Stimulated activated CD8-positive, alpha-beta memory T cell treated with anti-CD3 and anti-CD28 coated beads, Interleukin-15, amount 100 ng/mL, for 24 hours (primary cell): ENCODE data around the gene COL27A1.

Experiments used
- DNase-seq: peaks from one replicate; pipeline ENCODE4 v3.0.0-alpha.2; 2020; ENCODE audit warnings: low read depth

COL27A1 gene

DNA sequence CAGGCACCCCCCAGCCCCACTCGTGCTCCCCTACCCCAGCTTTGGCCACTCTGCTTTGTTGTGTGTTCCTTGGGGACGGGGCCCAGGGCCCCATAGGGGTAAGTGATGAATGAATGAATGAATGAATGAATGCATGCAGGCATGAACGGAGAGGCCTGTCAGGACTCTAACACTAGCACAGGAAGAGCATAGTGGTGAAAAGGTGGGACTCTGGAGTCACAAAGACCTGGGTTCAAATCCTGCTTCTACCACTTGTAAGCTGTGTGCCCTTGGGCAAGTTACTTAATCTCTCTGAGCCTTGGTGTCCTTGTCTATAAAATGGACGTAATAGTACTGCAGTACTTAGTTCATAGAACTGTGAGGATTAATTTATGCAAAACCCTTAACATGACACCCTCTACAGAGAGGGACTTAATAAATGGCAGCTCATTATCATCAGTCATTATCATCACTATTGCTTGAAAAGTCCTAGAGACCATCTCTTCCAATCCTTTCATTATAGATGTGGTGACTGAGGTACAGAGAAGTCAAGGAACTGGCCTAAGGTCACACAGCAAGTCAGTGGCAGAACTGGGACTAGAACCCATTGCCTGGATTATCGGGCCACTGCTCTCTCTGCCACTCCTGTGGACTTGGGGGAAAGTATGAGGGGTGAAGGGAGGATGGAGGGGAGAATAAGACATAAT lies 187.6 kb downstream of the COL27A1 start:
- DNase-seq = no peak

DNA sequence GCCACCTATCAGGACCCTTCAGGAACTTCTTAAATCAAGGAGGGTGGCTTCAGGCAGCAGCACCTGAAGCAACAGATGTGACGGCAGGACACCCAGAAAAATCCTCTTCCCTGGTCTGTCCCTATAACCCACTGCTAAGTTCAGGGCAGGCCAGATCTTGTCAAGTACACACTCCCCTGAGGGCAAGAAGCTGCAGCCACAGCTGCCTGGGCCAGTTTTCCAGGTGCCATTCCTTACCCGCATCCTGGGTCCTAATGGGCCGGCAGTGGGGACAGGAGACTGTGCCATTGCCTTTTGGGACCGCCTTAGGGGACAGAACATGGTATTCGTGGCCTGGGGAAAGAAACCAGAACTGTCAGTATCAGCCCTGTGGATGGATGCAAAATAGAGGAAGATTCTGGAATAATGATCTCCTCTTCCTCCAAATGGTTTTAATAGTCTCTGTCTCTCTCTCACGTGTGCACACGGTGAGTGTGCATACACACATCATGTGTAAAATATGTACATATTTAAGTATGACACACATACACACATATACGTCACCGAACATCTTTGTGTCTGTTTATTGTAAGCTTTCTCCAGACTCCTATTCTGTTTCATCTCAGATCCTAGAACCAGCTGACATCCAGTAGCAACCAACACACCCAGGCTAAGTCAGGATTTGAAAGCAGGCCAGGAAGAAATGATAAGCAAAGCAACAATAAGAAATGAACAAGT lies 188.3 kb downstream of the COL27A1 start:
- DNase-seq = no peak

GRCh38 chr9:114344188-114344566 lies 188.8 kb downstream of the COL27A1 start:
- no peak for DNase-seq

DNA sequence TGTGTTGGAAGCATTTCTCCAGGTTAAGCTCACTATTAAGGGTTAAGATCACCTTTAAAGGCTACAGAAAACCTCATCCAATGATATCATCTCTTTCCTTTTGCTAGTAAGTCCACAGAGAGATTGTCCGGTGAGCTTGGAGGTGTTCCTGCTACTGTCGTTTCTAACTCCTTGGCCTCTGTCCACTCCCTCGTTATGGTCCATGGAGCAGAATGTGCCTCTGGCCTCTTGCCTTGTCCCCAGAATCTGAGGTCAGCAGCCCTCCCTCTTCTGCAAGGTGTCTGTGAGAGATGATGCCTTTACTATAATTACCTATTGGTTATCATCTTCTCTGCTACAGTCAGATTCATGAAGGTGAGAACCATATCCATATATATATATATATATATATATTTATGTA lies 189.4 kb downstream of the COL27A1 start:
- DNase-seq = no peak

- no peak for DNase-seq
Measured at GRCh38 chr9:114345493-114346065, 190.2 kb downstream of the COL27A1 start.

DNA sequence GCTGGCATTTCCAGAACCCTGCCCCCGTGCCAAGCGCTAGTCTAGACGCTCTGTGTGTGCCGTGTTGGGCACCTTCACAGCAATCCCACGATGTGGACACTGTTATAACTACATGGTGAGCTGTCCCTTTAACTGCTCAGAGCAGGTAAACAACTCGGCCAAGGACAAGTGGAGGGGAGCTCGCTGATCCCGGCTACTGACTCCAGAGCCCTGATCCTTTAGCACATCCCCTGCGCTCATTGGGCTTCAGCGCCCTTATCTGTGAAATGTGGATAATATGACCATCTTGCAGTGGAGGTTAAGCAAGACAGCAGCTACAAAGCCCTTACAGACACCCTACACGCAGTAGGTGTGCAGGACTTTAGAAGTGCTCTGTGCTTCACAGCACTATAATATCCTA lies 190.8 kb downstream of the COL27A1 start:
- DNase-seq = no peak

GRCh38 chr9:114347675-114348074 lies 192.3 kb downstream of the COL27A1 start:
- DNase-seq = no peak

GRCh38 chr9:114348261-114348905 lies 193.0 kb downstream of the COL27A1 start:
- DNase-seq = no peak

DNA sequence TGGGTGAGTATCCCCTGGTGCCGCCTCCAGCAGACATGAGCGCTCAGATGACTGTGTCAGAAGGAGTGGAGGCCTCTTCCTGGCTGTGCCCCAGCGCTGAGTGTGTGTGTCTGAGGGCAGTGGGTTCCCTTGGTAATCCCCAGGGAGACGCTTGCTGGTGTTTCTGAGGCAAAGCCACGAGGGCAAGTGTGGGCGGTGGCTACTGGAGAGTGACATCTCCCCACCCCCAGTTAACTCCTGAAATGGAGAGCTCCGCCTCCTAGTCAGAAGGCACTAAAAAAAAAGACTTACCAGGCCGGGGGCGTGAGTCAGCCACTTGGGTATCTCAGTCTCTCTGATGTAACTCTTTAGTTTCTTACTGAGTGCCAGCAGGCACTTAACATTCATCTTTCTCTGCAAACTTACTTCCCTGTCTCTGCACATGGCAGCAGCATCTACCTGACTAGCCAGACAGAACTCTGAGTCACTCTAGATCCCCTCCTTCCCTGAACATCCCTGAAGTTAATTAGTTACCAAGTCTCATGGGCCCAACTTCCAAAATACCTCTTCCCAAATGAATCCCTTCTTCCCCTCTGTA lies 193.7 kb downstream of the COL27A1 start:
- peak; percentile 61 for DNase-seq

GRCh38 chr9:114349713-114350480 lies 194.6 kb downstream of the COL27A1 start:
- DNase-seq = no peak

- no peak for DNase-seq
Measured at GRCh38 chr9:114350636-114351401, 195.5 kb downstream of the COL27A1 start.

GRCh38 chr9:114351932-114352331 lies 196.6 kb downstream of the COL27A1 start:
- DNase-seq = no peak

DNA sequence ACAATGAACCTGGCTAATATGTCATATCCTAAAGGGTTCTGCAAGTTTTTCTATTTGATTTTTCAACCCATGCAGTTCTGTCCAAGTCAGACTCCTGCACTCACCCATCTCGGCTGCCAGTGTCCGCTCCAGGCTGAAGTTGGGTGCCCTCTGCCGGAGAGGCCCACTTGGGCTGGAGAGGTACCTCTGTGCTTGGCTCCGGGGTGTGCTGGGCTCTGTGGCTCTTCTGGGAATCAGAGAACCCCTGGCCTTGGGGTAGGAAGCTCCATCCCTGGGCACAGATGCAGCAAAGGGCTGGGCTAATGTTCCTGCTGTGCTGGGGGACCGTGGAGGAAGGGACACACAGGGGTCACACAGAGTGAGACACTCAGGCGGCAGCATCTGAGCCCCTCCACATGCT lies 200.5 kb downstream of the COL27A1 start:
- DNase-seq = no peak

- no peak for DNase-seq
Measured at GRCh38 chr9:114356792-114357191, 201.5 kb downstream of the COL27A1 start.

GRCh38 chr9:114357360-114357759 lies 202.0 kb downstream of the COL27A1 start:
- no peak for DNase-seq

DNA sequence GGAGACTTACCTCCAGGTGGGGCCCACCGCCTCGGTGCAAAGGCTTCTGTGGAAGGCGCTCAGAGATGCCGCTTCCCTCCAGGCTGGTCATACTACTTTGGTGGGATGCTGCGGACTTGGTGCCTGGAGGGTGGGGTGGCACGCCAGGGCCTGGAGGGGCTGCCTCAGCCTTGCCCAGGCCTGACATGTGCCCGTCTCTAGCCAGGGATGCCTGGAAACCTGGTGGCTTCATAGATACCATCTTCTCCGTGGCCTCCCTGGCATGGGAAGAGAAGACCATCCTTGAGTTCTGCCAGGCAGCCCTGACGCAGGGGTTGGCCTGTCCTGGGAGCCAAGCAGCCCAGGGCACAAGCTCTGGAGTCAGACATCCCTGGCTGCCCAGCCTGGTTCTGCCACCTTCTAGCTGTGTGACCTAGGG lies 202.6 kb downstream of the COL27A1 start:
- DNase-seq = no peak

- DNase-seq = no peak
Measured at GRCh38 chr9:114359801-114360200, 204.5 kb downstream of the COL27A1 start.

- DNase-seq = no peak
Measured at GRCh38 chr9:114361542-114361941, 206.2 kb downstream of the COL27A1 start.
